Measurements from ENCODE around the gene PCTP.

The PCTP gene

GRCh38 chr17:55778389-55779118 lies 27.7 kb downstream of the PCTP start:
- H3F3A ChIP-seq (ENCODE audit: insufficient read depth, low read length): no peaks in the 10 kb centered on the region
- no peak overlapping the region for H3K9ac ChIP-seq (ENCODE audit: low read length)
- no peak overlapping the region for H3K4me2 ChIP-seq (ENCODE audit: low read length)
- no peak overlapping the region for H3K4me3 ChIP-seq (ENCODE audit: low read depth, low read length, poor library complexity, severe bottlenecking)
- no peaks in the 10 kb centered on the region for H3K9me2 ChIP-seq (ENCODE audit: low read depth, low read length)
- no peaks in the 10 kb centered on the region for H3K4me1 ChIP-seq (ENCODE audit: insufficient read depth, low read length, severe bottlenecking)
- H2AFZ ChIP-seq (ENCODE audit: low read length): no peak overlapping the region
- H3K79me2 ChIP-seq (ENCODE audit: insufficient read depth, low read length): no peaks in the 10 kb centered on the region
- 0 out of 2 replicates have a peak, but pooled peaks cover 4% of the 10 kb centered on the region for H3K27me3 ChIP-seq (ENCODE audit: insufficient read depth, low read length)
- TF ChIP-seq EZH2 (IDR thresholded peaks at IDR 0.05; ENCODE audit: borderline replicate concordance, low read length) (no peak), CTCF (IDR thresholded peaks at IDR 0.05; ENCODE audit: low read length) (no peak)
- H3K27ac ChIP-seq (ENCODE audit: low read depth, low read length, poor library complexity, severe bottlenecking): no peak overlapping the region
- no peaks in the 10 kb centered on the region for H3K9me3 ChIP-seq (ENCODE audit: low read length)
- no peaks in the 10 kb centered on the region for H4K20me1 ChIP-seq (ENCODE audit: insufficient read depth, low read length)
- no peaks in the 10 kb centered on the region for H3K36me3 ChIP-seq (ENCODE audit: insufficient read depth, low read length)

- Histone ChIP-seq H3K4me3 (ENCODE audit: low read depth, low read length, poor library complexity, severe bottlenecking) (no peak overlapping the region), H3K4me2 (ENCODE audit: low read length) (no peak overlapping the region), H2AFZ (ENCODE audit: low read length) (no peak overlapping the region), H3F3A (ENCODE audit: insufficient read depth, low read length) (no peaks in the 10 kb centered on the region), H3K9me2 (ENCODE audit: low read depth, low read length) (no peaks in the 10 kb centered on the region), H3K36me3 (ENCODE audit: insufficient read depth, low read length) (no peaks in the 10 kb centered on the region), H3K4me1 (ENCODE audit: insufficient read depth, low read length, severe bottlenecking) (no peaks in the 10 kb centered on the region), H3K9ac (ENCODE audit: low read length) (no peak overlapping the region), H3K9me3 (ENCODE audit: low read length) (no peaks in the 10 kb centered on the region), H3K27me3 (ENCODE audit: insufficient read depth, low read length) (0 out of 2 replicates have a peak, but pooled peaks cover 4% of the 10 kb centered on the region), H3K27ac (ENCODE audit: low read depth, low read length, poor library complexity, severe bottlenecking) (no peak overlapping the region), H3K79me2 (ENCODE audit: insufficient read depth, low read length) (no peaks in the 10 kb centered on the region), H4K20me1 (ENCODE audit: insufficient read depth, low read length) (no peaks in the 10 kb centered on the region)
- TF ChIP-seq CTCF (IDR thresholded peaks at IDR 0.05; ENCODE audit: low read length) (no peak), EZH2 (IDR thresholded peaks at IDR 0.05; ENCODE audit: borderline replicate concordance, low read length) (no peak)
These were observed 32.9 kb downstream of the PCTP start for GRCh38 chr17:55783684-55784245.

GRCh38 chr17:55784666-55785065 lies 33.8 kb downstream of the PCTP start:
- TF ChIP-seq EZH2 (IDR thresholded peaks at IDR 0.05; ENCODE audit: borderline replicate concordance, low read length): no peak
- no peak for TF ChIP-seq CTCF (IDR thresholded peaks at IDR 0.05; ENCODE audit: low read length)
- H3K9me2 ChIP-seq (ENCODE audit: low read depth, low read length): no peaks in the 10 kb centered on the region
- no peak overlapping the region for H3K9ac ChIP-seq (ENCODE audit: low read length)
- H3K27ac ChIP-seq (ENCODE audit: low read depth, low read length, poor library complexity, severe bottlenecking): no peak overlapping the region
- no peaks in the 10 kb centered on the region for H3K79me2 ChIP-seq (ENCODE audit: insufficient read depth, low read length)
- no peaks in the 10 kb centered on the region for H4K20me1 ChIP-seq (ENCODE audit: insufficient read depth, low read length)
- H3F3A ChIP-seq (ENCODE audit: insufficient read depth, low read length): no peaks in the 10 kb centered on the region
- no peak overlapping the region for H3K4me2 ChIP-seq (ENCODE audit: low read length)
- no peak overlapping the region for H3K4me3 ChIP-seq (ENCODE audit: low read depth, low read length, poor library complexity, severe bottlenecking)
- no peaks in the 10 kb centered on the region for H3K36me3 ChIP-seq (ENCODE audit: insufficient read depth, low read length)
- H3K9me3 ChIP-seq (ENCODE audit: low read length): no peaks in the 10 kb centered on the region
- 0 out of 2 replicates have a peak, but pooled peaks cover 4% of the 10 kb centered on the region for H3K27me3 ChIP-seq (ENCODE audit: insufficient read depth, low read length)
- H2AFZ ChIP-seq (ENCODE audit: low read length): no peak overlapping the region
- H3K4me1 ChIP-seq (ENCODE audit: insufficient read depth, low read length, severe bottlenecking): no peaks in the 10 kb centered on the region

Measured in OCI-LY1 (cell line).